GM12873 (cell line): ENCODE results near the gene AMER3.

Experiments used
- CTCF ChIP-seq: IDR thresholded peaks from 2 replicates; pipeline ENCODE4 v1.5.1; 2012; ENCODE audit warnings: low read depth, mild to moderate bottlenecking, moderate library complexity, low read length, control low read depth; ENCODE audit not compliant: insufficient read depth; ENCODE audit errors: missing control alignments

AMER3 gene

GRCh38 chr2:130806370-130806769, 51.0 kb downstream of the AMER3 start:
- no peak for TF ChIP-seq CTCF

GRCh38 chr2:130807659-130808385, 52.5 kb downstream of the AMER3 start:
- TF ChIP-seq CTCF: no peak

GRCh38 chr2:130808482-130809268, 53.3 kb downstream of the AMER3 start:
- TF ChIP-seq CTCF: no peak

GRCh38 chr2:130810490-130810889, 55.1 kb downstream of the AMER3 start:
- TF ChIP-seq CTCF: no peak

GRCh38 chr2:130813722-130814121, 58.4 kb downstream of the AMER3 start:
- TF ChIP-seq CTCF: no peak

GRCh38 chr2:130814931-130815680, 59.8 kb downstream of the AMER3 start:
- no peak for TF ChIP-seq CTCF
